ENCODE results near the gene HSPA13. TPM values are rescaled to one million over a fixed set of nuclear protein-coding genes. Genes with fewer than 3 reads are reported as not detected.

Gene HSPA13
- total RNA-seq, 5 donors from 2014 or later (not counting 1 experiment from before 2014, with no cell fraction given) = 23.5 to 25.0 (median 24.4) TPM

- Mint-ChIP-seq H3K4me1 (no peaks in the 10 kb centered on the region), H3K9me3 (peaks cover 0 to 5% (median 0%) of the 10 kb centered on the region in 3 donors), H3K4me3 (no peak overlapping the region), H3K27me3 (peaks cover 0 to 4% of the 10 kb centered on the region in 2 donors), H3K36me3 (no peaks in the 10 kb centered on the region), H3K27ac (no peak overlapping the region)
- H3K4me1 ChIP-seq (ENCODE audit: control insufficient read depth in 1 of 2, extremely low read depth in 1 of 2, insufficient read depth in 2 of 2, low read length in 2 of 2) = no peaks in the 10 kb centered on the region
- H3K27ac ChIP-seq (ENCODE audit: low read length) = no peak overlapping the region
- no peaks in the 10 kb centered on the region for H3K9me3 ChIP-seq
- CTCF ChIA-PET = interaction anchor here (0.6 to 1.7 kb wide), 8 partner anchors 8 to 1191 kb away, joined by 3 to 7 read pairs (median 3); no protein-coding TSS in a partner anchor
- no peaks in the 10 kb centered on the region for H3K27me3 ChIP-seq (replicated peaks in 1 of 2; ENCODE audit: control insufficient read depth in 2 of 2, extremely low read depth in 1 of 2, insufficient read depth in 2 of 2, low read length in 1 of 2)
- no peak for DNase-seq
- POLR2A ChIA-PET = interaction anchor here in 1 of 2 donors (0.6 kb wide), 1 partner anchor 418 kb away, joined by 4 read pairs; no protein-coding TSS in a partner anchor
- H3K4me3 ChIP-seq (ENCODE audit: control insufficient read depth in 1 of 2, extremely low read depth in 1 of 2, low read length in 1 of 2) = no peak overlapping the region
- no peak for ATAC-seq (replicated peaks in 1 of 4)
- H3K36me3 ChIP-seq (ENCODE audit: control insufficient read depth in 2 of 2, extremely low read depth in 1 of 2, insufficient read depth in 1 of 2, low read length in 1 of 2) = no peaks in the 10 kb centered on the region
- whole genome bisulfite sequencing (ENCODE audit: insufficient coverage) = no CpG with 5 or more reads among the region's 1 CpG
Observed at GRCh38 chr21:14401217-14401616, 18.3 kb upstream of the HSPA13 start.

DNA sequence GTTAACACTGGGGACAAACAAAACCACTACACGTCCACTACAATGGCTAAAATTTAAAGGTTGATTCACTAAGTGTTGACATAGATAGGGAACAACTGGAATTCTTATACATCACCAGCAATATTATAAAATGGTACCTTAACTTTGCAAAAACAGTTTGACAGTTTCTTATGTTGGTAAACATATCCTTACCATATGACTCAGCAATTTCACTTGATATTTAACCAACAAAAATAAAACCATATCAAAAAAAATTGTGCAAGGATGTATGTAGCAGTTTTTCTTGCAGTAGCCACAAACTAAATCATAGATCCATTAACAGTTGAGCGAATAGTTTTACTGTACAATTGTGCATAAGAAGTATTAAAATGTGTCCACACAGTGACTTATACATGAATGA is 5.3 kb upstream of the HSPA13 start:
- no peaks in the 10 kb centered on the region for H3K9me3 ChIP-seq
- ChIA-PET CTCF (no interaction called here), POLR2A (no interaction called here)
- H3K36me3 ChIP-seq (ENCODE audit: control insufficient read depth in 2 of 2, extremely low read depth in 1 of 2, insufficient read depth in 1 of 2, low read length in 1 of 2) = no peaks in the 10 kb centered on the region
- H3K4me1 ChIP-seq (ENCODE audit: control insufficient read depth in 1 of 2, extremely low read depth in 1 of 2, insufficient read depth in 2 of 2, low read length in 2 of 2) = peaks cover 0 to 4% of the 10 kb centered on the region in 2 experiments
- WGBS (ENCODE audit: insufficient coverage) = no CpG with 5 or more reads among the region's 2 CpGs
- DNase-seq (no peak), ATAC-seq (replicated peaks in 1 of 4) (no peak)
- peaks cover 4 to 7% of the 10 kb centered on the region in 2 donors for H3K27me3 Mint-ChIP-seq
- no peak overlapping the region for H3K27ac Mint-ChIP-seq
- no peaks in the 10 kb centered on the region for H3K36me3 Mint-ChIP-seq
- no peaks in the 10 kb centered on the region for H3K27me3 ChIP-seq (replicated peaks in 1 of 2; ENCODE audit: control insufficient read depth in 2 of 2, extremely low read depth in 1 of 2, insufficient read depth in 2 of 2, low read length in 1 of 2)
- peaks cover 6 to 9% (median 8%) of the 10 kb centered on the region in 3 donors for H3K4me1 Mint-ChIP-seq
- H3K4me3 ChIP-seq (ENCODE audit: control insufficient read depth in 1 of 2, extremely low read depth in 1 of 2, low read length in 1 of 2) = no peak overlapping the region
- no peak overlapping the region for H3K27ac ChIP-seq (ENCODE audit: low read length)
- no peaks in the 10 kb centered on the region for H3K9me3 Mint-ChIP-seq
- H3K4me3 Mint-ChIP-seq = no peak overlapping the region

DNA sequence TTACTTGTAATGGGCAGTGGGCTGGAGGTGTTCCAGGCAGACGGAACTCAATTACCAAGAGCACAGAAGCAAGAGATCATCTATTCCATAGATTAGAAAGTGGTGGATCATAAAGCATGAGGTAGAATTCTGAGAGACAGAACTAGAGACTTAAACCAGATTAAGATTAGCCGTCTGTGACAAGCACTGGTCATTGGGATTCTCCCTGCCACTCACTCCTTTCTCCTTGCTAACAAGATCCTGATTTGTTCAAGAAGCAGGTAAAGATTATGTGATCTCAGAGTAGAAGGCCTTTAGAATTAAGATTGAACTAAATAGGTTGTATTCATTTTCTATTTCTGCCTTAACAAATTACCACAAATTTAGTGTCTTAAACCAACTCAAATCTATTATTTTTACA is 1.5 kb upstream of the HSPA13 start:
- Histone ChIP-seq H3K27me3 (replicated peaks in 1 of 2; ENCODE audit: control insufficient read depth in 2 of 2, extremely low read depth in 1 of 2, insufficient read depth in 2 of 2, low read length in 1 of 2) (no peaks in the 10 kb centered on the region), H3K9me3 (no peaks in the 10 kb centered on the region), H3K36me3 (ENCODE audit: control insufficient read depth in 2 of 2, extremely low read depth in 1 of 2, insufficient read depth in 1 of 2, low read length in 1 of 2) (no peaks in the 10 kb centered on the region), H3K4me1 (ENCODE audit: control insufficient read depth in 1 of 2, extremely low read depth in 1 of 2, insufficient read depth in 2 of 2, low read length in 2 of 2) (peaks cover 6 to 11% of the 10 kb centered on the region in 2 experiments), H3K27ac (ENCODE audit: low read length) (no peak overlapping the region), H3K4me3 (ENCODE audit: control insufficient read depth in 1 of 2, extremely low read depth in 1 of 2, low read length in 1 of 2) (no peak overlapping the region)
- H3K9me3 Mint-ChIP-seq = no peaks in the 10 kb centered on the region
- no peaks in the 10 kb centered on the region for H3K27me3 Mint-ChIP-seq
- WGBS (ENCODE audit: insufficient coverage) = no CpG with 5 or more reads among the region's 2 CpGs
- no peaks in the 10 kb centered on the region for H3K36me3 Mint-ChIP-seq
- DNase-seq (no peak), ATAC-seq (replicated peaks in 1 of 4) (no peak)
- peak overlapping the region; percentile 100 for H3K4me3 Mint-ChIP-seq
- H3K27ac Mint-ChIP-seq = peak overlapping the region in 1 of 2 donors; percentile 100
- peaks cover 34 to 42% (median 35%) of the 10 kb centered on the region in 3 donors for H3K4me1 Mint-ChIP-seq
- CTCF ChIA-PET = no interaction called here
- POLR2A ChIA-PET = no interaction called here

DNA sequence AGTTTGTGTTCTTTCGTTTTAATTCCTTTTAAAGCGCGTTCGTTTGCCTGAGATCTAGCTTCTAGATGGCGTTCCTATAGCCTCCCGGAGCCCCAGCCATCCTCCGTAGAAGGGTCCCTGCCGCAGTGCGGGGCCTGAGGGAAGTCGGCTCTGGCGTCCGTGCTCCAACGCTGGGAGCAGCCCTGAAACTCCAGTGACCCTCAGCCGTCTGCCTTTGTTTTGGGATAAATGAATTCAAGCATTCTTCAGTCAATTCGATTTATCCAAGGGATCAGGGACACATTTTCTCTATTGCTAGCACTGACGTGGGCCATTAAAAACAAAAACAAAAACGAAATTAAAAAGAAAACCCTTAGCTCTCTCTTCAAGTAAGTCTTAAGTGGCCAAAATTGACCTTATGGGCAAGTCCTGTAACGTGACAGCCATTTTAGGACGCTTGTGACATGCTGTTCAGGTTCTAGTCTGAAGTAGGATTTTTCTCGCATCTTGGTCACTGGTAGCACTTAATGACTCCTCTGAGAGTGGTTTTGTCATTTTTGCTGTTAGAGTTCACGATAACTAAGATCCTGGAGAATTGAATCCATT is 742 bp upstream of the HSPA13 start:
- H3K36me3 Mint-ChIP-seq = no peaks in the 10 kb centered on the region
- H3K36me3 ChIP-seq (ENCODE audit: control insufficient read depth in 2 of 2, extremely low read depth in 1 of 2, insufficient read depth in 1 of 2, low read length in 1 of 2) = no peaks in the 10 kb centered on the region
- H3K27ac ChIP-seq (ENCODE audit: low read length) = peak overlapping the region; percentile 88
- H3K27me3 ChIP-seq (replicated peaks in 1 of 2; ENCODE audit: control insufficient read depth in 2 of 2, extremely low read depth in 1 of 2, insufficient read depth in 2 of 2, low read length in 1 of 2) = no peaks in the 10 kb centered on the region
- CTCF ChIA-PET = interaction anchor here in 1 of 2 donors (1.0 to 2.8 kb wide), 2 partner anchors 17 to 354 kb away, joined by 3 to 7 read pairs; no protein-coding TSS in a partner anchor
- peaks cover 37 to 46% (median 38%) of the 10 kb centered on the region in 3 donors for H3K4me1 Mint-ChIP-seq
- POLR2A ChIA-PET = interaction anchor here (0.5 to 1.5 kb wide), 9 partner anchors 9 to 687 kb away, joined by 3 to 6 read pairs (median 4); partner anchors contain the start of gene NRIP1 (in 1 of the 2)
- peak overlapping the region; percentile 97 to 100 for H3K27ac Mint-ChIP-seq
- no peaks in the 10 kb centered on the region for H3K27me3 Mint-ChIP-seq
- H3K9me3 Mint-ChIP-seq = no peaks in the 10 kb centered on the region
- peak overlapping the region; percentile 100 for H3K4me3 Mint-ChIP-seq
- peak overlapping the region; percentile 91 to 95 for H3K4me3 ChIP-seq (ENCODE audit: control insufficient read depth in 1 of 2, extremely low read depth in 1 of 2, low read length in 1 of 2)
- ATAC-seq (replicated peaks in 1 of 4) (peak; percentile 8 to 21 (median 14)), DNase-seq (peak in 1 of 35 experiments; percentile 47)
- H3K9me3 ChIP-seq = no peaks in the 10 kb centered on the region
- peaks cover 6 to 13% of the 10 kb centered on the region in 2 experiments for H3K4me1 ChIP-seq (ENCODE audit: control insufficient read depth in 1 of 2, extremely low read depth in 1 of 2, insufficient read depth in 2 of 2, low read length in 2 of 2)
- under 1% methylated on average over 17 of the region's 21 CpGs for WGBS (ENCODE audit: insufficient coverage)

- Histone ChIP-seq H3K36me3 (ENCODE audit: control insufficient read depth in 2 of 2, extremely low read depth in 1 of 2, insufficient read depth in 1 of 2, low read length in 1 of 2) (peaks cover 5 to 8% of the 10 kb centered on the region in 2 donors), H3K4me1 (ENCODE audit: control insufficient read depth in 1 of 2, extremely low read depth in 1 of 2, insufficient read depth in 2 of 2, low read length in 2 of 2) (peaks cover 6 to 13% of the 10 kb centered on the region in 2 experiments), H3K27me3 (replicated peaks in 1 of 2; ENCODE audit: control insufficient read depth in 2 of 2, extremely low read depth in 1 of 2, insufficient read depth in 2 of 2, low read length in 1 of 2) (no peaks in the 10 kb centered on the region), H3K4me3 (ENCODE audit: control insufficient read depth in 1 of 2, extremely low read depth in 1 of 2, low read length in 1 of 2) (peak overlapping the region; percentile 91 to 95), H3K9me3 (no peaks in the 10 kb centered on the region), H3K27ac (ENCODE audit: low read length) (peak overlapping the region; percentile 94)
- peak in 2 of 35 experiments; percentile 1 to 21 for DNase-seq
- ATAC-seq (replicated peaks in 1 of 4) = peak in 3 of 4 experiments; percentile 0 to 4 (median 1)
- ChIA-PET CTCF (interaction anchor here (0.6 to 2.8 kb wide), 5 partner anchors 19 to 1158 kb away, joined by 3 to 7 read pairs (median 3); no protein-coding TSS in a partner anchor), POLR2A (interaction anchor here (0.6 to 1.5 kb wide), 10 partner anchors 8 to 1216 kb away, joined by 3 to 5 read pairs (median 4); no protein-coding TSS in a partner anchor)
- no peaks in the 10 kb centered on the region for H3K27me3 Mint-ChIP-seq
- peak overlapping the region; percentile 97 to 100 for H3K27ac Mint-ChIP-seq
- peaks cover 41 to 51% (median 41%) of the 10 kb centered on the region in 3 donors for H3K4me1 Mint-ChIP-seq
- WGBS (ENCODE audit: insufficient coverage) = 0% methylated on average over 2 of the region's 9 CpGs
- no peaks in the 10 kb centered on the region for H3K9me3 Mint-ChIP-seq
- peaks cover 7% of the 10 kb centered on the region for H3K36me3 Mint-ChIP-seq
- peak overlapping the region; percentile 100 for H3K4me3 Mint-ChIP-seq
Observed at GRCh38 chr21:14382486-14382834, 486 bp downstream of the HSPA13 start.

DNA sequence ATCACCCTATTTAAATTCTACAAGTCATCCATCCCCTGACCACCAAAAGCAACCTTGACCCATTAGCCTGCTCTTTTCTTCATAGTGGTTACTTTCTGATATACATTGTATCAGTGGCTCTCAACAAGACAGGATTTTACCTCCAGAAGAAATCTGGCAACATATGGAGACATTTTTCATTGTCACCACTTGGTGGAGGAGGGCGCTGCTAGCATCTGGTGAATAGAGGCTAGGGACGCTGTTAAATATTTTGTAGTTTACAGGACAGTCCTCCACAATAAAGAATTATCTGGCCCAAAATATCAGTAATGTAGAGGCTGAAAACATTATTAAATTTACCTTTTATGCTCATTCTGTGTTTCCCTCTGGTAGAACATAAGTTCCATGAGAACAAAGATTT is 6.1 kb downstream of the HSPA13 start:
- ChIA-PET CTCF (interaction anchor here in 1 of 2 donors (1.0 kb wide), 1 partner anchor 11 kb away, joined by 4 read pairs; no protein-coding TSS in a partner anchor), POLR2A (no interaction called here)
- ATAC-seq (replicated peaks in 1 of 4) (no peak), DNase-seq (no peak)
- H3K27me3 Mint-ChIP-seq = no peaks in the 10 kb centered on the region
- H3K4me3 Mint-ChIP-seq = no peak overlapping the region
- peaks cover 0 to 5% of the 10 kb centered on the region in 2 experiments for H3K4me1 ChIP-seq (ENCODE audit: control insufficient read depth in 1 of 2, extremely low read depth in 1 of 2, insufficient read depth in 2 of 2, low read length in 2 of 2)
- H3K27ac ChIP-seq (ENCODE audit: low read length) = no peak overlapping the region
- no peaks in the 10 kb centered on the region for H3K9me3 ChIP-seq
- H3K36me3 Mint-ChIP-seq = peaks cover 41% of the 10 kb centered on the region
- H3K4me3 ChIP-seq (ENCODE audit: control insufficient read depth in 1 of 2, extremely low read depth in 1 of 2, low read length in 1 of 2) = no peak overlapping the region
- peaks cover 5 to 39% of the 10 kb centered on the region in 2 donors for H3K36me3 ChIP-seq (ENCODE audit: control insufficient read depth in 2 of 2, extremely low read depth in 1 of 2, insufficient read depth in 1 of 2, low read length in 1 of 2)
- no peak overlapping the region for H3K27ac Mint-ChIP-seq
- WGBS (ENCODE audit: insufficient coverage) = no CpG with 5 or more reads among the region's 2 CpGs
- no peaks in the 10 kb centered on the region for H3K27me3 ChIP-seq (replicated peaks in 1 of 2; ENCODE audit: control insufficient read depth in 2 of 2, extremely low read depth in 1 of 2, insufficient read depth in 2 of 2, low read length in 1 of 2)
- H3K9me3 Mint-ChIP-seq = no peaks in the 10 kb centered on the region
- peaks cover 24 to 35% (median 27%) of the 10 kb centered on the region in 3 donors for H3K4me1 Mint-ChIP-seq

Data from T-cell (primary cell).